Left renal pelvis (tissue), 4 donors: ENCODE results near the gene RPL6. TPM values are rescaled to one million over a fixed set of nuclear protein-coding genes. Genes with fewer than 3 reads are reported as not detected.
"Not testable (repeated sequence)": the region's sequence is repeated elsewhere in the genome, so short reads cannot be mapped to it uniquely, and the experiment has no call there.

Experiments used
- DNase-seq, 4 donors: peaks; one replicate each; pipeline ENCODE4 v3.0.0-alpha.2; 2013; ENCODE audit warnings: low read depth in 4 of 4, low spot score in 3 of 4
- polyA plus RNA-seq, 4 donors: library from polyadenylated mRNA; unstranded; fragments of 120-200 nt; gene quantifications; one replicate each; pipeline ENCODE4 v1.2.1, GENCODE V29; 2013; ENCODE audit not compliant: insufficient read length in 4 of 4

The RPL6 gene
- polyA plus RNA-seq = 1,000 to 10,000 TPM; 2,124 to 2,621 (median 2,305) TPM

GRCh38 chr12:112409064-112409905 is at the start of gene RPL6:
TSS of gene RPL6 (minus strand) at chr12:112409605. CDS start at chr12:112408656, 949 bp downstream.
- DNase-seq = peak; percentile 84 to 90 (median 90)

- DNase-seq = no peak
Observed at GRCh38 chr12:112458751-112459150, 49.3 kb upstream of the RPL6 start.

GRCh38 chr12:112458330-112458729 is 48.9 kb upstream of the RPL6 start:
- no peak for DNase-seq

- DNase-seq = not testable (repeated sequence)
Observed at GRCh38 chr12:112457142-112457541, 47.7 kb upstream of the RPL6 start.

GRCh38 chr12:112456029-112456428 is 46.6 kb upstream of the RPL6 start:
- DNase-seq = no peak

GRCh38 chr12:112450725-112451124 is 41.3 kb upstream of the RPL6 start:
- no peak for DNase-seq

GRCh38 chr12:112448165-112448564 is 38.8 kb upstream of the RPL6 start:
- not testable (repeated sequence) for DNase-seq

GRCh38 chr12:112447106-112447505 is 37.7 kb upstream of the RPL6 start:
- DNase-seq = no peak

- no peak for DNase-seq
Observed at GRCh38 chr12:112446008-112446725, 36.8 kb upstream of the RPL6 start.

- DNase-seq = no peak
Observed at GRCh38 chr12:112443916-112444315, 34.5 kb upstream of the RPL6 start.

- not testable (repeated sequence) for DNase-seq
Observed at GRCh38 chr12:112440653-112441052, 31.2 kb upstream of the RPL6 start.

- no peak for DNase-seq
Observed at GRCh38 chr12:112439769-112440168, 30.4 kb upstream of the RPL6 start.

GRCh38 chr12:112438645-112439044 is 29.2 kb upstream of the RPL6 start:
- DNase-seq = not testable (repeated sequence)

GRCh38 chr12:112433551-112433950 is 24.1 kb upstream of the RPL6 start:
- no peak for DNase-seq

- DNase-seq = no peak
Observed at GRCh38 chr12:112431965-112432364, 22.6 kb upstream of the RPL6 start.

GRCh38 chr12:112430929-112431328 is 21.5 kb upstream of the RPL6 start:
- DNase-seq = no peak

- DNase-seq = no peak
Observed at GRCh38 chr12:112427760-112428159, 18.4 kb upstream of the RPL6 start.

GRCh38 chr12:112425582-112426382 is 16.4 kb upstream of the RPL6 start:
- DNase-seq = no peak

- no peak for DNase-seq
Observed at GRCh38 chr12:112424126-112424525, 14.7 kb upstream of the RPL6 start.

GRCh38 chr12:112422531-112422930 is 13.1 kb upstream of the RPL6 start:
- no peak for DNase-seq

- no peak for DNase-seq
Observed at GRCh38 chr12:112421363-112421762, 12.0 kb upstream of the RPL6 start.
